GM12801 (cell line): ENCODE results near the gene SUFU.

Experiments used
- TF ChIP-seq, protein P1 (sequence below): IDR thresholded peaks from one replicate; pipeline ENCODE4 v1.5.1; 2011; ENCODE audit warnings: control low read depth; ENCODE audit not compliant: insufficient read length; ENCODE audit errors: extremely low read depth

Gene SUFU

DNA sequence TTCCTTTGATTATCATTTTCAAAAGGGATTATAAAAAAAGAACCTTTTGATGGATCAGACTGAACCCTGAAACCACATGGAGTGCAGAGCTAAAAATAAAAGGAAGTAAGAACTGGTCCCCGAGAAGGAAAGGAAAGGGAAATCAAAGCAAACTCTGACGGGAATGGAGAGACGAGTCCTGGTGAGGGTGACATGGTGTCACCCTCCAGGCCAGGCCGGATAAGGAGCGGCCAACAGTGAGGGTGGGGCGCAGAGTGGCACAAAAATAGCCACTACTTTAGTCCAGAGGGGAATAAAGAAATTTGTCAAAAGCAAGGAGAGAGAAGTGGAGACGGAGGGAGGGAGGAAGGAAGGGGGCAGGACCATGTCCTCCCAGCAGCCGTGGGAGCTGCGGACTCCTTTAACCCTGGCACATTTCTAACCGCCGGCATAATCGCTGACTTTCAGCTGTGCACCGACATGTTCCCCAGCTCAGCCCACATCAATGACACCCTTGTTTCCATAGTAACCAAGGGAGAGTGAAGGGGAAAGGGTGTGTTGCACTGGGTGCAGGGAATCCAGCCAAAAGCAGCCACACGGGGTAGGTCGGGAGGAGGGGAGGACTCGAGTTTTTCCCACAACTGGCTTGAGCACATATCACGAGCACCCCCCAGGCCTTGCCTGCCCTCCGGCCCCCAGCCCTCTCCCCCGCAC lies 170.2 kb downstream of the SUFU start:
- TF ChIP-seq, protein P1, sequence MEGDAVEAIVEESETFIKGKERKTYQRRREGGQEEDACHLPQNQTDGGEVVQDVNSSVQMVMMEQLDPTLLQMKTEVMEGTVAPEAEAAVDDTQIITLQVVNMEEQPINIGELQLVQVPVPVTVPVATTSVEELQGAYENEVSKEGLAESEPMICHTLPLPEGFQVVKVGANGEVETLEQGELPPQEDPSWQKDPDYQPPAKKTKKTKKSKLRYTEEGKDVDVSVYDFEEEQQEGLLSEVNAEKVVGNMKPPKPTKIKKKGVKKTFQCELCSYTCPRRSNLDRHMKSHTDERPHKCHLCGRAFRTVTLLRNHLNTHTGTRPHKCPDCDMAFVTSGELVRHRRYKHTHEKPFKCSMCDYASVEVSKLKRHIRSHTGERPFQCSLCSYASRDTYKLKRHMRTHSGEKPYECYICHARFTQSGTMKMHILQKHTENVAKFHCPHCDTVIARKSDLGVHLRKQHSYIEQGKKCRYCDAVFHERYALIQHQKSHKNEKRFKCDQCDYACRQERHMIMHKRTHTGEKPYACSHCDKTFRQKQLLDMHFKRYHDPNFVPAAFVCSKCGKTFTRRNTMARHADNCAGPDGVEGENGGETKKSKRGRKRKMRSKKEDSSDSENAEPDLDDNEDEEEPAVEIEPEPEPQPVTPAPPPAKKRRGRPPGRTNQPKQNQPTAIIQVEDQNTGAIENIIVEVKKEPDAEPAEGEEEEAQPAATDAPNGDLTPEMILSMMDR: no peak

DNA sequence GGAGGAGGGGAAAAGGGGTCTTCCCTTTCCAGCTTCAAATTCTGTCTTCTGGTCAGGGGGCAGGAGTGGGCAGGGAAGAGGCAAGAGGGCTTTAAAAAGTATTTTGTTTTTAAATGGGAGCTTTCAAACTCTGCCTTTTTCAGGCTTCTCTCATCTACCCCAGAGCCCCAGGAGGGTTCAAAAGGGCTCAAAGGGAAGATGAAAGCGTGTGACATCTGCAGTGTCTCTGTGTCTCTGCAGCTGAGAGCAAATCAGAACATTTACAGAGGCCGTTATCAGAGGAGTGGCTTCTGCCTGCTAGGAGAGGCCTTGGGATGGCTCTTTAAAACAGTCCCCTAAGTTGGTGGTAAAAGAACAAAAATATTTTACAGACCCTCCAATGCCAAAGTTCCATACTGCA lies 170.8 kb downstream of the SUFU start:
- TF ChIP-seq, protein P1: no peak

DNA sequence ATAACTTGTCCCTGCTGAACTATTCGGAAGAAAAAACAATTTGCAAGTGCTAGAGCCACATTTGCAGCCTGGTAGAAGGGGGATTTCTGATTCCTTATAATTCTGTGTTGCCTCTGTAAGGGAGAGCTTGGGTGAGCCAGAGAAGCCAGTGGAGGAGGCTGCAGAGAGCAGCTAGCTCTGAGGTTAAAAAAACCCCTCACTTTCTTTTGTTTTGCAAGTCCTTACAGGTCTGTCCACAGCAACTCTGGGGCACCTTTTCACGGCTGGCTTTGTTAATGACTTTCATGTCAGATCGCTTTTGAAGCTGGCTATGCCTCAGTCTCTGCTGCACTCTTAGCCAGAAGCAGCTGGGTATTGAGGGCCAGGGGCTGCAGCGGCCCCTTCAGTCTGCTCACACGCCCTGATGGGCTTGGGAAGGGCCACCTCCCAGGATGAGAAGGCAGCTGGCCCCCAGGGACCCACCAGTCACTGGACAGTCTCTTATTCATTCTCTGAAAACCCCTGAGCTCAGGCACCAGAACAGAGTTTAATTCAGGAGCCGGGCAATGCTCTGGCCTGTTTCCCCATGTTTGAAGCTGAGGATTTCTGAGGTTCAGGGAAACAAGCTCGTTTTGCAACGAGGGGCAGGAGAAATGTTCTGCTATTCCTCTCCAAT lies 171.4 kb downstream of the SUFU start:
- TF ChIP-seq, protein P1: no peak

DNA sequence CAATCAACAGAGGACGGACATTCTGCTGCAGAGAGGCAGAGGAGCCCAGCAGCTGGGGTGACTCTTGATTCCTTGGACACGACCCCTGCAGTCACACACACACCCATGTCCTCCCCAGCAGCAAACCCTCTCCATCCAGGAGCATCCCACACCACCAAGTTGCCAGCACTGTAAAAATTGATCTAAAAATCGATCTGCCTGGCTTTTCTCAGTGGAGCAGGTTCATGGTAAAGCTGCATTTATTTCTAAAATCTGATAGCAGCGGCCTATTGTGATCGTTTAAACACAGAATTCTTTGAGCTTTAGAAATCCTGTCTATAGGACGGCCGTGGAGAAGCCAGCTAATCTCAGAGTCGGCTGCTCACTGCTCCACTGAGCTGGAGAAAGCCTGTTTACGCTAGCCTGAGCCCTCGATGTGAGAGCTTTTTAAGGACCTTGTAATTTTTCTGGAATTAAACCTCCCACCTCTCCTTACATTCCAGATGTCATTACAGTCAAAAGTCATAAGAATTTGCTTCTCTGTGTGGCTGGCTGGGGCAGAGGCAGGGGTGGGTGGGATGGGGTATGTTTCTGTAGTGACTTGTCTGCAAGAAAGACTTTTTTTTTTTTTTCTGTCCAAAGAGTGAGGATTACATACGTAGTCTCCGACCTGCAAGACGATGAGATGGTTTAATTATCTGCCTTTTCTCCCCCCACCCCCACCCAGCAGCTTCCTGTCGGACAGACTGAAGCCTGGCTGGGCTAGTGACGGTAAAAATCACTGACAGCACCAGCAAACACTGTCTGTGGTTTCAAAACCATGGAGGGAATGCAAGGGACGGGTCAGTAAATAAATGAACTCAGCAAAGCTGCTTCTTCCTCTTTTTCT lies 172.1 kb downstream of the SUFU start:
- TF ChIP-seq, protein P1: no peak

DNA sequence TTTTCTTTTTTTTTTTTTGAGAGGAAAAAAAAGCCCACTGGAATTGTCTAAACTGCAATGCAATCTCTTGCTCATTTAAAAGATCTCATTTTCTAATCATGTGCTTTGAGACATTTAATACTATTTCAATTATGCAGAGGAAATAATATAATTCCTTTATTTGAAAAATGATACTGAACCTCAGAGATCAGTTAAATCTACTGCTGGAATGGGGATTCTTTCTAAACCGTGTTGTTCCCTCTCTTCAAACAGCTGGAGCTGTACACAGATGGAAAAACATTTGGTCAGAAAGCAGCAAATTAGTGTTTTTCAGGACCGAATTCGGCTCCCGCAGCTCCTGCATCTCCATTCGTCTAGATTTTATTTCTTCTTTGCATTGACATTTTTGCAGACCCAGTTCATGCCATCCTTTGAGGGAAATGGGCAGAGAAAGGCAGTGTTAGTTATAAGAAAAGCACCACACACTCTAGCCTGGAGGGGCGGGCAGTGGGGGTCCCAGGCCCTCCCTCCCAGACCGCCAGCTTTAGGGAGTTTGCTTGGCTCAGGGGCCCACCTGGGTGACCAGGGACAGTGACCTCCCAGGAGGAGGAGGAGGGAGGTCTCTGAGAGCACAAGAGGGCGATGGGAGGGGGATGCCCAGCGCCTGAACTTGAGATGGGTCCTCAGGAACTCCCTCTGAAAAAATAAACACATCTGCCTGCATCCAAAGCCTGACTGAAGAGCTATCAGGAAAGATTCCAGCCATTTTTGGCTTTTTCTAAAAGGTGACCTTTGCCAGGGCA lies 173.0 kb downstream of the SUFU start:
- TF ChIP-seq, protein P1: no peak

DNA sequence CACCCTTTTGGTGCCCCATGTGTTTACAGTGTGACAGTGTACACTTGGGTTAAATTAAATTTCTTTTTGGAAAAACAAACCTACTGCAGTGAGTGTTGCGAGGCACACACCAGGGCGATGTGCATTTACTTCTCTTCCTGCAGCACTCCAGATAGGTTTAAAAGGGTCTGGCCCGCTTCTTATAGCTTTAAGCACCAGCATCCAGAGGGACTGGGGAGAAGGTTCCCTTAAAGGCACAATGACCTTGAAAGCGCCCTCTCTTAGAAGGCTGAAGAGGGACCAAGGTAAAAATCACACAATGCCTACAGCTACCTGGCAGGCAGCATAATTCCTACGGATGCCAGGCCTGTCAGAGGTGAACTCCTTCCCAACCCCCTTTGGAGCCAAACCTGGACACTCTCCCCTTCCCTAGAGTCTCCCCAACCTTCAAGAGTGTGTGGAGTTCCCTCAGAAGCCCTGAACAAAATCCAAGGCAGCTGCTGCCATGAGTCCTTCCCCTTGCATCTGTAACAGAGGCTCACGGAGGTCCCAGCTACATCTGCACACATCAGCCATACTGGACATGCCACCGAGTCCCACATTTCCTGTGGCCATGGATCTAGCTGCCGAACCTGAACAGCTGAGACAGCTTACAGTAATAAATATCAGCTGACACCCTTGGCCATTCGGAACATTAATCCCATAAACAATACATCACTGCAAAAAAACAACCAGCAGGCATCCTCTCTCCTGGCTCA lies 173.7 kb downstream of the SUFU start:
- TF ChIP-seq, protein P1: no peak
